Stimulated activated CD8-positive, alpha-beta memory T cell treated with anti-CD3 and anti-CD28 coated beads, Interleukin-12 subunit alpha, Interleukin-12 subunit beta, amount 100 ng/mL, for 24 hours (primary cell): Measurements from ENCODE around the gene DNAH10.
"Not testable (repeated sequence)": the region's sequence is repeated elsewhere in the genome, so short reads cannot be mapped to it uniquely, and the experiment has no call there.

Experiments
- DNase-seq: peaks from one replicate; pipeline ENCODE4 v3.0.0-alpha.2; 2020; ENCODE audit errors: extremely low read depth

DNAH10 gene

DNA sequence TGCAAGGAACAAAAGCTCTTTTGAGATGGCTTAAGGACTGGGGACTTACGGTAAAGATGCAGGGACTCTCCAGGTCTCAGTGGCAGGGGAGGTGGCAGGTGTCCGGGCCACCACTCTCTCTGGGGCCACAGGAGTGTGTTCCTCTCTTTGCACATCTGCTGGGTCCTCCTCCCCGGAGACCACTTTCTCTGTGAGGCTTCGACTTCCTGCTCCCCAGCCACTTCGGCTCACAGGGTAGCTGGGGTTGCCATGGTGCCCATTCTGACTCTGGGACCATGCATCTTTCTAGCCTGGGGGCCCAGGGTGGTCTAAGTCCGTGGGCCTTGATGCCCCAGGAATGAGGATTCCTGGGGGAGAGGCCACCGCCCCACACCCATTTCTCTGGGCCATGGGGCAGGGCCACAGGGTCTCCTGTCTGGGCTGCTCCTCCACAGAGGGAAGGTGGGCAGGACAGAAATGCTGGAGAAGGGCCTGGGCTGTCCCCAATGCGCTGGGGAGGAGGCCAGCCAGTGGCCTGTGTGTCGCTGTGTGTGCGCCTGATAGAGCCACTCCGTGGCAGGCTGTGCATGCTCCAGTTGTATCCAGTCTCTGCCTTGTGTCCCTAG, 172.0 kb downstream of the DNAH10 start:
- DNase-seq: no peak

DNA sequence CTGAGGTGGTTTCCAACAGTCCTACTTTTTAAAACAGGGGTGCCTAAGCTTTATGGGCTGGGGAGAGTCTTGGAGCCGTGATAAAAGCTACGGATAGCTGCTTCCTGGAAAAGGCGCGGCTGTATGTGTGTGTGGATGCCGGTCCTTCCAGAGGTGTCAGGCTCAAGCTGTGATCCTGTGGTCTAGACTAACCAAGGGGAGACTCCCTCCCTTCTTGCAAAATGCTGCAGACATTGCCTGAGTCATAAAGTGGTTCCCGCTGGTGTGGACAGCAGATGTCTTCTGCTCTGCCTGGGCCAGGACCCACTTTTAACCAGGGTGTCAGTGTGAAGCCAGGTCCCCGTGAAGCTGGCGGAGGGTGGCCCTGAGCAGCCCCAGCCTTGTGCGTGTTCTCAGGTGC, 172.7 kb downstream of the DNAH10 start:
- DNase-seq: no peak

DNA sequence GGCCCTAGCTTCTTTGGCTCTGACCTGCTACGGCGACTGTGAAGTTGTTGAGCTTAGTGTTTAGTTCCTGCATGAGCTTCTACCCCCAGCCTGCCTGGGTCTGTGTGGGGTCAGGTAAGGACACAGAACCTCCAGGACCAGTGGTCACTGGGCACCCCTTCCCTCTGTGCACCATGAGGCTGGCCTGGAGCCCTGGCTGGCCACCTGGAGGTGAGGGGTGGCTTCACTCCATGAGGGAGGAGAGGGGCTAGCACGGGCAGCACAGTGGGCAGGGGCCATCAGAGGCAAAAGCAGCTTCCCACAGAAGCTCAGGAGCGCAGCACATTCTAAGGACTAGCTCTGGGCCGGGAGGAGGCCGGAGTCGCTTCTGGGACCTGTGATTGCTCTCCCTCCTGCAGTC, 173.9 kb downstream of the DNAH10 start:
- no peak for DNase-seq

DNA sequence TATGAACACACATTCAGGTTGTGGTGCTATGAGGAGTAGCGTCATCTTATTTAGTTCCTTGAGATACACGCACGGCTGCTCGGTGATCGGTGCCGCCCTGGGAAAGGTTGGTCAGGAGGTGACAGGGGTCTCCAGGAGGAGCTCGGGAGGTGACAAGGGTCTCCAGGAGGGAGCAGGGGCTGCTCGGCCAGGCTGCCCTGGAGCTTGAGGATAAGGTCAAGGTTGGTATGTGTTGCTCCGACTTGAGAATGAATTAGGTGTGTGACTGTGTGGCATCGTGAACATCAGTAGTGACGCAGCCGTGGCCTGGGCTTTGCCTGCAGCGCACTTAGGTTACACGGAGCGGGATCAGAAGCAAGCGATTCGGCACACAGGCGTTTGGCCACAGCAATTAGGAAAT, 174.4 kb downstream of the DNAH10 start:
- DNase-seq: no peak

DNA sequence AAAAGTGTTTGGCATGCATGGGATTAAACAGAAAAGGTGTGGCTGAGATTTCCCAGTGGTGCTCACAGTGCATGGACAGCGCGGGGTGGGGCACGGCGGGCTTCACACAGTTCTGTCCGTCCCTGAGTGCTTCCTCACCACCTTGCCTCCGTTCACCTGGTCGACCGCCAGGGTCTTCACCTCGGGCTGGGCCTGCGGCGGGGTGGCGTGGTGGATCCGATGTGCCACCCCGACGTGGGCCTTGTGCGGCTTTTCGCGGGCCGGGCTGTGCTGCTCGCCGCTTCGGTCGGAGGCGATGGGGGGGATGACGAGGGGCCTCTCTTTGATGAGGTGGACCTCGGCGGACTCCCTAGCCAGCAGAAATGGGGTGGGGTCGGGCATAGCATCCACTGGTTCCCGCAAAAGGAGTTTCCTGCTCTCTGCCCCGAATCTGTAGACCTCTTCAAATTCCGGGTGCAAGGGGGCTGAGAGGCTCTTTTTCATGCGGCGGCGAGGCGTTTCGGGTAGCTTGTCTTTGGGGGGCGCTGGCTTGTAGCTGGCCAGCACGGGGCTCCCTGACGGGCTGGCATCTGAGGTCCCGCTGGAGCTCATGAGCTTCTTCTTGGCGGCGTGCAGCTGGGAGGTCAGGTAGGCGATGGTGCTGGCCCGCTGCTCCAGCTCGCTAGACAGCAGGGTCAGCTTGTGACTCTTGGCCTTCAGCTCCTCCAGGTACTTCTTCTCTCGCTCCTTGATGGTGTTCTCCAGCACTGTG, 175.0 kb downstream of the DNAH10 start:
- no peak for DNase-seq

DNA sequence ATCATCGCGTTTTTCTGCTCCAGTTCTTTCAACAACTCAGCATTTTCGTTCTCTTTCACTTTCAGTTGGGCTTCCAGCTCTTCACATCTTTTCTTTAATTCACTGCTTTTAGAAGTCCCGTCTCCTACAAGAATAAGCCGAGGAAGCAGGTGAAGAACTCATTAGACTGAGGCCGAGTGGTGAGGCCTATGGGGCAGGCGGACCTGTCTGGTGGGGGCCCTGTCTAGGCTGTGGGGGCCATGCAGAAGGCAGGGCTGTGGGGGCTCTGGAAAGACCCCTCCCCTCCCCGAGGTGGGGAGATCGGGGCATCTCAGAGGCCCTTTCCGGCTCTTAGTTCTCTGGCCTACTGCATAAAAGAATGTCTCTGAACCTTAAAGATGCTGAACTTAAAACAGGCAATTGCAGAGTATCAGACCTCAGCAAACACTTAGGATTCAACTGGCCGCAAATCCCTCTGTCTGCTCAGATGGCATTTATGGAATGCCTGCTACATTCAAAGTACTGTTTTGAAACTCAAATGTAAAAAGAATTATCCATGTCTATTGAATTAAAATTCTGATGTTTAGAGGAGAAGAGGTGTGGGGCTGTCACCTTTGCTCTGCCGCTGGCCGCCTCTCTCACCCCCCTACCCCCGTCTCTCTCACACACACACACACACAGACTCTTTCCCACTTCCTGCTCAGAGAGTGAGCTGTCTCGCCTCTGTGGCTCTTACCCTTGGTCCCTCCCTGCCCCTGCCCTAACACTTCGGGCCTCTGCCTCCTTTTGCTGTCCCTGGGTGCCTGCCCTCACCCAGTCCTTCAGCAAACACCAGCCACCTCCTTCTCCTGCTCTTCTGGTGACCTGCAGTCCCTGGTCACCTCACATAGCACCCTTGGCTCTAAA, 175.8 kb downstream of the DNAH10 start:
- DNase-seq: no peak

DNA sequence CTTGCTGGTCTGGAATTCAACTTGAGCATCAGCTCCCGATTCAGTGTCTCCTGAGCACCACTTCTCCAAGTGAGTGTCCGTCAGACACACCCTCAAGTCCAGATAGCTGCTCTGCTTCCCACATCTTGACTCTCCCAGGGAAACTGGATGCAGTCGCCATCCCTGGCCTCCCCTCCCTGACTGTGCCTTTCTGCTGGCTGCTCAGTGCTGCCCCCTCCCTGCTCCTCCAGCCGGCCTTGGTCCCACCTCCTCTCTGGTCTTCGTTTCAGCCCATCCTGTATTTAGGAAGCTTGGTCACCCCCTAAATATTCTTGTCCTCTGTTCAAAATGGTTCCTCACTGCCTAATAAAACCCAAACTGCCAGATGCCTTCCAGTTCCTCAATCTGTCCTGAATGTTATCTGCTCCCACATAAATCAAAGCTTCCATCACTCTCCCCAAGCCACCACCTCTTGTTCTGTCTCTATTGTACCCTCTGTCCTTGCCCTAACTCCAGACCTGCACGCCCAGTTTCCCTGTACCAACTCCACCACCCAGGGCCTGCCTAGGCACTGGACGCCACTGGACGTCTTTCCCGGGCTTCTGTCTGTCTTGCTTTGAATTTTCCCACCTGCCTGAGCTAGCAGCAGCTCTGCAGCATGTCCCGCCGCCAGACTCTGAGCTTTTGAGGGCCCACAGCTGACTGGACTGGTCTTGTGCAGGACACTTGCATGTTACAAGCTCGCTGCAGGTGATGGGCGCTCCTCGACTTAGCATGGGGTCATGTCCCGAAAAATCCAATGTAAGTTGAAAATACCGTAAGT, 176.8 kb downstream of the DNAH10 start:
- DNase-seq: no peak

DNA sequence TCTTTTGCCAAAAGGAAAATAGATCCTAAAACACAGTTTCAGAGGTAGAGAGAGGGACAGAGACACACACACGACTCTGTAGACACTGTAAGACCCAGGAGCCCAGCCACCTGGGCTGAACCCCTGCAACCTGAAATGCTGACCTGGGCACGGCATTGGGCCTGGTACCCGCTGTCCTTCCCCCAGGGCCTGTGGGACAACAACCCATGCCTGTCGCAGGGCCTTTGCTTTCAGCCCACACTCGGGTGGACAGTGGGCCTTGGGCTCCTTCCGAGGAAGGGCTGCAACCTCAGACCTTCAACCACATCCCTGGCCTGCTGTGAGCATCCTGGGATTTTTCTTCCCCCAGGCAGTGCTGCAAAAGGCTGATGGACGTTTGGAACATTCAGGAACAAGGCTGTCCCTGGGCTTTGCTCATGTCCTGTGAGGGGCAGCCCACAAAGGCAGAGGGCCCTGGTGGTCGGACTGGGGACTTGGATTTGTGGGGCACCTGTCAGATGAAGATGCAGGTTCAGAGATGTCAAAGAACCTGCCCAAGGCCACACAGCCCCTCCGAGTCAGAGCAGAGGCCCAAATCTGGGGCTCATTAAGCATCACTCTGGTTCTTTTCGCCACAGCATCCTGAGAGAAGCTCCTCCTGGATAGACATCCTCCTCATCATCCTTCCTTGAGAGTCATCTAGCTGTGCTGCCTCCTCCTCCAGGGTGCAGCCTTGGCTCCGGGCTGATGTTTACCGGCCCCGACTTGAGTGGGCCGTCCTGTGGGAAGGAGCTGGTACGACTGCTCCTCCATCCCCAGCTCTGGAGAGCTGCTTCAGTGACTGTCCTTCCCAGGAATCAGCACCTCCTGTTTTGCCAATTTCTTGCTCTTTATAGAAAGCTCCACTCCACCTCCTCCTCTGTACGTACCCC, 177.9 kb downstream of the DNAH10 start:
- no peak for DNase-seq

DNA sequence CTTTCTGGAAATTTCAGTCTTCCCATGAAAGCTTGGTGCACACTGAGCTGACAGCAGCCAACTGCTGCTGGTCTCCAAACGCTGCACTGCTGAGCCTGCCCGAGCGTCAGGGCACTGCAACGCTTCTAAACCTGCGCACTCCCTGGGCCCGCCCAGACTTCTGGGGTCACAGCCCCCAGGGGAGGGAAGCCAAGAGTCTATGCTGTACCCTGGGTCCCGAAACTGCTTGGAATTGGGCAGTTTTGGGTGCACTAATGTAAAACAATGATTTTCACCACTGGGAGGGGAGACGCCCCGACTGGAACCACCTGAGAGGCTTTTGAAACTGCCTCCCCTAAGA, 178.5 kb downstream of the DNAH10 start:
- DNase-seq: no peak

DNA sequence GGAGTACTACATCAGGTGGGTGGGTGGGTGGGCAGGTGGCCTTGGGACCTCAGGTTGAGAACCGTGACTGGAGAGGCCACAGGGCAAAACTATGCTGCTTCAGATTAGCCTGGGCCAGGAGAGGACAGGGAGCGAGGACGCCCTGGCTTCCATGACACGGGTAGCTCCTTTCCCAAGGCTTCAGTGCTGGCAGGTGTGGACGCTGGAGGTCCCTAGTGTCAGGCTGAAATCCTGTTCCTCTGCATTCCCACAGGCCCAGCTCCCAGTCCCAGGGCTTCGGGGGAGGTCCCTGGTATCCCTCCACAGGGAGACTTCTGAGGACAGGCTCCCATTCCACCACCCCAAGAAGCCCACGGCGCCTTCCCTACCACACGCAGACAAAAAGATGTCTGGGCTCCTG, 178.9 kb downstream of the DNAH10 start:
- no peak for DNase-seq

DNA sequence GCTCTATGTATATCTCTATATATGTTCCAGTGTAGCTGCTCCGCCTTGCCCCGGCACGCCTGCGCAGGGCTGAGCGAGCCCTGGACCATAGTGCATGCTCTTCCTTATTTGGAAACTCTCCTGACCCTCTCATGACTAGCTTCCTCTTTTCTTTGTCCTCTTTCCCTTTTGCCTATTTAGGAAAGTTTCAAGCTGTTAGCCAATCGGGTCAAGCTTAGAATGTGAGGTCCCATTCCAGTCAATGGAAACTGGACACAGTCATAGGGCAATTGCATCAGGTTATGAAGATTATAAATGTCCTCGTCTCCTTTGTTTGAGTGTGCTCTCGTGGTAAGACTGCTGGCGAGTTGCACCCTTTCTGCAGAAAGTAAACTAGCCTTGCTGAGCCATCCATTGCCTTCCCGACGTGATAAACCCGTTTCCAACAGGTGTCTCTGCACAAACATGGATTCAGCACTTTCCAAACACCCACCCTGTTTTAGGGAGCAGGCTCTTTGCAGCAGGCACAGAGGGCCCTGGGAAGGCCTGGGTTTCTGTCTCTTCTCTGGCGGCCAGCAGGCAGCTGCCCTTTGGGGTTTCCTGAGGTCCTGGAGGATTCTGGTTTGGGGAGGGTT, 179.6 kb downstream of the DNAH10 start:
- no peak for DNase-seq

DNA sequence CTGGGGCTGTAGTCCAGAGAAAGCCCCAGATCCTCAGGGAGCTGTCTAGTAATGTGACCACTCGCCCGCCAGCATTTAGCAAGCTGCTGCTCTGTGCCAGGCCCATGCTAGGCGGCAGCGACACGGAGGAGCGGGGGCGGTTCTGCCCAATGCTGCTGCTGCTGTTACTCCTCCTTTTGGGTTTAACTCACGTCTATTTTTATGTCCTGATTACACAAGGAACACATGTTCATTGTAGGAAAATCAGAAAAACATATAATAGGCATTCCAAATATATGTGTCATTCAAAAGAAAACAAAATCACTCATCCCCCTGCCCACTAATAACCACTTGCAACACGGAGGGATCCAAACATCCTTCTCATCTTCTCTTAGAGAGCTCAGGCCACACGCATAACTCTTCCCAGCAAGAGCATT, 180.1 kb downstream of the DNAH10 start:
- no peak for DNase-seq

DNA sequence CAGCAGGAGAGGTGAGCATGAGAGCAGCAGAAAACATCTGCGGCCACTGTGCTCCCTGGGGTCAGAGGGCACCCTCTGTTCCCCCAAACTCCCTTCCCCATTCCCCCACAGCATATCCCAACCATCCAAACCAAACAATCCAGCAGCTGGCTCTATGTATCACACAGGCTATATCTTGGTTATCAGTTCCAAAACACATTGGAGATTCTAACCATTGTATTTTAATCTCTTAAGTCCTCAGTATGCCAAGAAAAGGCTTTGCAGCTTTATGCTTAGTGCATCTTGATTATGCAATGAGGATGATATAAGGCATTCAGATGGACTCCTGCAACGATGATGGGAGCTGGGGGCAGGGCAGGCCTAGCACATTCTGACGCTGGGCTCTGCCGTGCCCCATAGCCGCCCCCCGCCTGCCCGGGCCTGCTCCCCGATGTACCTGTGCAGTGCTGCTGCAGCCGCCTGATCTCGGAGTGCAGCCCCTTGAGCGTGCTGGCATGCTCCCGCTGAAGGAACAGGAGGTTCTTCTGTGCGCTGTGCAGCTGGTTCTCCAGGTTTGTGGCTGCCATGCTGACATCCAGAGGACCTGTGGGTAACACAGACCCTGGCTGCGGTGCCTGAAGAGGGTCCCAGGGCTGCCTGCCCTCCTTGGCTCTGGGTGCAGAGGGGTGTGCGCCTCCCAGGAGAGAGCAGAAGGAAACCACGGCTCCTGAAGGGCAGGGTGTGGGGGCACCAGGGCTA, 181.0 kb downstream of the DNAH10 start:
- no peak for DNase-seq

DNA sequence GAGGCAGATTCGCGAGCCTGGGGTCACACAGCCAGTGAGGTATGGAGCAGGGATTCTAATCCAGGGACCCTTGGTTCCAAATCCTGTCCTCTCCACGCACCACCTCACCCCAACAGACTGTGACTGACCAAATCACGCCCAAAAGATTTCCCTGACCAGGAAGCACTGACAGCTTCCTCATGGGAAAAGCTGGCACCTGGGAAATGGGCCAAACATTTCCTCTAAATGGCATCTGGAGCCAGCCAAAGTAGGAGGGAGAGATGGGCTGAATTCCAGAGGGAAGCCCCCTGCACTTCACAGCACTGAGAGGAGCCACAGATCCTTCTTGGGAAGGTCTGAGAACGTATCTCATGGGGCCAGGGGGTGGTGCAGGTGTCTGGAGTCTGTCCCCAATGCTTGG, 181.7 kb downstream of the DNAH10 start:
- no peak for DNase-seq

DNA sequence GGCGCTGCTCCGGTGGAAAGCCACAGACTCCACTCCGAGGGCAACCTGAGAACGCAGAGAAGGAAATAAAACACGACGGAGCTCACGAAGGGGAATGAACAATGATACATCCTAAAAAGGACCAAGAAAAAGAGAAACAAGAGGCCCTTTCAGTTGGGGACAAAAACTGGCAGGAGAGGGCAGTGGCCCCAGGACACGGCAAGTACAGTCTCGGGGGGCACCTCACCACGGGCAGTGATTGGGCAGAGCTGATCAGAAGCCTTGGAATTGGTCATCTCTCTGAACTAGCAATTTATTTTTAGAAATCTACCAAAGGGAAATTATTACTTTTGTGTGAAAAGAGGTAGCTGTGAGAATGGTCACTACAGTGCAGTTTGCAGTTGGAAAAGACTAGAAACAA, 182.6 kb downstream of the DNAH10 start:
- no peak for DNase-seq

DNA sequence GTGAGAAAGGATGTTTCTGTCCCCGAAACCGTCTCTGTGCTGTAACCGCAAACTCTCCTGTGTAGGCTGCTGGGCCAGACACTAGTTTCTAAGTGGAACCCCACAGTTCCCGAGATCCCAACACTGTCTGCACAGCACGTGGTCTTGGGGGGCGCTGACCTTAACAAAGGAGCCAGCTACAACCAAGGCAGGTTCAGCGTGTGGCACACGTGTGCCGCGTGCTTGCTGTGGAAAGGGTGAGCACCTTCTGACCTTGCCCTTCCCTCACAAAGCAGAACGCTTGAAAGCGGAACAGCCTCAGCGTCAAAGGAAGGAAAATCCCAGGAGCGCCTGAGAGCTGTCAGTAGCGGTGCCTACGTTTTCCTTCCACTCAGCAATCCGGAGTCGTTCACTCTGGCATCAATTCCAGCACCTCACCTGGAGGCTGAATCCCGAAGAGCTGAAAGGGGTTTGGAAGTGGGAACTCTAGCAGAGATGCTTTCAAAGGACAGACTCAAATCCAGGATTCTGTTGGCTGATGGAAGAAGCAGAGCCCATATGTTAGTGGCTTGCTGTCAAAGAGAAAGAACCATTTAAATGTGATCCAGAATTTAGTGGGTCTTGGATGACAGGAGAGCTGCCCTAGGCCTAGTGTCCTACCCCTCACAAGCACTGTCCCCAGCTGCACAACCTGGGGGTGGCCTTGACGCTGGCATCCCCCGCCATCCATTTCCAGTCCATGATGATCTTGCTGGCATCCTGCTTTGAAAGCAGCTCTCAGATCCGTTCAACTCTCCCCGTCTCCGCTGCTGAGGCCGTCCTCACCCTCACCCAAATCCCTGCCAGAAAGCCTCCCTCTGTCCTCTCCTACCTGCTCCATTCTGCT, 183.4 kb downstream of the DNAH10 start:
- DNase-seq: no peak

DNA sequence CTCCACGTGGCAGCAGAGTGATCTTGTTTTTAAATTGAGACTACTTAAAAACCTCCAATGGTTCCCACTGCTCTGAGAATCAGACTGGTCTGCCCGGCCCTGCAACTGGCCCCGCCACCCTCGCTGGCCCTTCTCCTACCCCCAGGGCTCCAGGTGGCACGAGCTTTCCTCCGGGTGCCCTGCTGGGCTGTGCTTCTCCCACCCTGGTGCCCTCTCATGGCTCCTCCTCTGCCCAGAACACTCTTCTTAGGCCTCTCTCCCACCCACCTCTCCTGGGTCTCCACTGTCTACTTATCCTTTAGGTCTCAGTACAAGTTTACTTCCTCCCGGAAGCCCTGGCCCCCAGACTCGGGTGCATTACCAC, 184.0 kb downstream of the DNAH10 start:
- DNase-seq: no peak

DNA sequence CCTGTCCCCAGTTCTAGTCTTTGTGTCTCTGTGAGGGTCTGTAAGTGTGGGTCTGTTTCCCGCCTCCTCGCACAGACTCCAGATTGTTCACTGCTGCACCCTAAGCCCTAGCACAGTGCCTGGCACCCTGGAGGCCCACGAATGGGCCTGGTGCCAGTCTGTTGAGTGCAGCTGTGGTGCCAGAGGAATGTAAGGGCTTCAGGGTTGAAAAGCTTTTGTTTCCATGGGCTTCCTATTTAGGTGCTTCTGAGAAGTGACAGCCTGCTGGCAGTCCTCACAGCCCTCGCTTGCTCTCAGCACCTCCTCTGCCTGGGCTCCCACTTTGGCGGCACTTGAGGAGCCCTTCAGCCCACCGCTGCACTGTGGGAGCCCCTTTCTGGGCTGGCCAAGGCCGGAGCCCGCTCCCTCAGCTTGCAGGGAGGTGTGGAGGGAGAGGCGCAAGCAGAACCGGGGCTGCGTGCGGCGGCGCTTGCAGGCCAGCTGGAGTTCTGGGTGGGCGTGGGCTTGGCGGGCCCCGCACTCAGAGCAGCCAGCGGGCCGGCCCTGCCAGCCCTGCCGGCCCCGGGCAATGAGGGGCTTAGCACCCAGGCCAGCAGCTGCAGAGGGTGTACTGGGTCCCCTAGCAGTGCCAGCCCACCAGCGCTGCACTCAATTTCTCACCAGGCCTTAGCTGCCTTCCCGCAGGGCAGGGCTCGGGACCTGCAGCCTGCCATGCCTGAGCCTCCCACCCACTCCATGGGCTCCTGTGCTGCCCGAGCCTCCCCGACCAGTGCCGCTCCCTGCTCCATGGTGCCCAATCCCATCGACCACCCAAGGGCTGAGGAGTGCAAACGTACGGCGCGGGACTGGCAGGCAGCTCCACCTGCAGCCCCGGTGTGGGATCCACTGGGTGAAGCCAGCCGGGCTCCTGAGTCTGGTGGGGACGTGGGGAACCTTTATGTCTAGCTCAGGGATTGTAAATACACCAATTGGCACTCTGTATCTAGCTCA, 184.7 kb downstream of the DNAH10 start:
- not testable (repeated sequence) for DNase-seq
